Activated B cell treated with CpG ODN at 0.5 μM for 24 hours (primary cell): ENCODE measurements around the gene SYTL2. TPM values are rescaled to one million over a fixed set of nuclear protein-coding genes. Genes with fewer than 3 reads are reported as not detected.

Experiments
- ATAC-seq: fragments of 200-7000 bp; cut with Tn5 transposase; one replicate; pipeline ENCODE4 v1.10.0; 2021; ENCODE audit warnings: low read depth, mild to moderate bottlenecking, moderate library complexity
- CTCF ChIA-PET: fragments of 350-600 bp; sonication (Branson Sonifier 250); formaldehyde crosslinking; loops from one replicate; lab custom pipeline; 2021; ENCODE audit warnings: antibody characterized with exemption; lab: Charles Lee
- POLR2A ChIA-PET: fragments of 350-600 bp; sonication (Branson Sonifier 250); formaldehyde crosslinking; loops from one replicate; lab custom pipeline; 2021; ENCODE audit warnings: antibody characterized with exemption; lab: Charles Lee
- DNase-seq: peaks from one replicate; pipeline ENCODE4 v3.0.0; 2022
- H3K27ac Mint-ChIP-seq: one replicate; pipeline ENCODE4 v1.8.0; 2020; ENCODE audit warnings: mixed read lengths
- H3K27me3 Mint-ChIP-seq: one replicate; pipeline ENCODE4 v1.8.0; 2021; ENCODE audit warnings: mixed read lengths
- H3K36me3 Mint-ChIP-seq: one replicate; pipeline ENCODE4 v1.8.0; 2021; ENCODE audit warnings: low read depth, mixed read lengths
- H3K4me1 Mint-ChIP-seq: one replicate; pipeline ENCODE4 v1.8.0; 2021; ENCODE audit warnings: mixed read lengths
- H3K4me3 Mint-ChIP-seq: one replicate; pipeline ENCODE4 v1.8.0; 2020; ENCODE audit warnings: mild to moderate bottlenecking, mixed read lengths
- H3K9me3 Mint-ChIP-seq: one replicate; pipeline ENCODE4 v1.8.0; 2020; ENCODE audit warnings: mixed read lengths
- intact Hi-C: fragments of 100-400 bp; cut with micrococcal nuclease; formaldehyde crosslinking; loops from one replicate; pipeline ENCODE4 v1.15.1; 2024
- total RNA-seq: library from RNA; stranded (reverse); gene quantifications from 2 replicates; pipeline ENCODE4 v1.2.3, GENCODE V29; 2022
- TF ChIP-seq, protein P1 (sequence below): fragments of 200-600 bp; IDR thresholded peaks from one replicate; pipeline ENCODE4 v1.8.0; 2022; ENCODE audit warnings: antibody characterized with exemption, mild to moderate bottlenecking

The SYTL2 gene
- total RNA-seq, 1 donor from 2014 or later: 1.1 TPM

DNA sequence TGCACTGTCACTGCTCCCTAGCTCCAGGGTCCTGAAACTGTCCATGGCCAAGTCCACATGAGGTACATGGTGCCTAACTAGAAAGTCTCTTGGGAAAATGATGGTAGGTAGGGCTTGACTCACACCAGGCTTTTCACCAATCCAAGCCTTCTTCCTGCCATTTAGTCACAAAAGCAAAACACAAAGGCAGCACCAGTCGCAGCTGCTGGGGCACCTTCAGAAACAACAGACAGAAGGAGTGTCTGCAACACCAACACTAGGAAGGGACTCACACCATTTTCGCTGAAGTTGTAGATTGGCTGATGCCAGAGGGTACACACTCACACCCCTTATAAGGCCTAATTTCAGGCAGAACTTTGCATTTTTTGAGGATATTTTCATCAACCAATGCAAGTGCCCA lies 55.7 kb downstream of the SYTL2 start:
- ChIA-PET CTCF (no interaction called here), POLR2A (no interaction called here)
- Mint-ChIP-seq H3K36me3 (no peaks in the 10 kb centered on the region), H3K9me3 (no peaks in the 10 kb centered on the region), H3K27me3 (no peaks in the 10 kb centered on the region), H3K27ac (no peak overlapping the region), H3K4me1 (peaks cover 9% of the 10 kb centered on the region), H3K4me3 (no peak overlapping the region)
- intact Hi-C loops: no loop called here
- DNase-seq (no peak), ATAC-seq (no peak)
- TF ChIP-seq, protein P1, sequence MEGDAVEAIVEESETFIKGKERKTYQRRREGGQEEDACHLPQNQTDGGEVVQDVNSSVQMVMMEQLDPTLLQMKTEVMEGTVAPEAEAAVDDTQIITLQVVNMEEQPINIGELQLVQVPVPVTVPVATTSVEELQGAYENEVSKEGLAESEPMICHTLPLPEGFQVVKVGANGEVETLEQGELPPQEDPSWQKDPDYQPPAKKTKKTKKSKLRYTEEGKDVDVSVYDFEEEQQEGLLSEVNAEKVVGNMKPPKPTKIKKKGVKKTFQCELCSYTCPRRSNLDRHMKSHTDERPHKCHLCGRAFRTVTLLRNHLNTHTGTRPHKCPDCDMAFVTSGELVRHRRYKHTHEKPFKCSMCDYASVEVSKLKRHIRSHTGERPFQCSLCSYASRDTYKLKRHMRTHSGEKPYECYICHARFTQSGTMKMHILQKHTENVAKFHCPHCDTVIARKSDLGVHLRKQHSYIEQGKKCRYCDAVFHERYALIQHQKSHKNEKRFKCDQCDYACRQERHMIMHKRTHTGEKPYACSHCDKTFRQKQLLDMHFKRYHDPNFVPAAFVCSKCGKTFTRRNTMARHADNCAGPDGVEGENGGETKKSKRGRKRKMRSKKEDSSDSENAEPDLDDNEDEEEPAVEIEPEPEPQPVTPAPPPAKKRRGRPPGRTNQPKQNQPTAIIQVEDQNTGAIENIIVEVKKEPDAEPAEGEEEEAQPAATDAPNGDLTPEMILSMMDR: no peak

DNA sequence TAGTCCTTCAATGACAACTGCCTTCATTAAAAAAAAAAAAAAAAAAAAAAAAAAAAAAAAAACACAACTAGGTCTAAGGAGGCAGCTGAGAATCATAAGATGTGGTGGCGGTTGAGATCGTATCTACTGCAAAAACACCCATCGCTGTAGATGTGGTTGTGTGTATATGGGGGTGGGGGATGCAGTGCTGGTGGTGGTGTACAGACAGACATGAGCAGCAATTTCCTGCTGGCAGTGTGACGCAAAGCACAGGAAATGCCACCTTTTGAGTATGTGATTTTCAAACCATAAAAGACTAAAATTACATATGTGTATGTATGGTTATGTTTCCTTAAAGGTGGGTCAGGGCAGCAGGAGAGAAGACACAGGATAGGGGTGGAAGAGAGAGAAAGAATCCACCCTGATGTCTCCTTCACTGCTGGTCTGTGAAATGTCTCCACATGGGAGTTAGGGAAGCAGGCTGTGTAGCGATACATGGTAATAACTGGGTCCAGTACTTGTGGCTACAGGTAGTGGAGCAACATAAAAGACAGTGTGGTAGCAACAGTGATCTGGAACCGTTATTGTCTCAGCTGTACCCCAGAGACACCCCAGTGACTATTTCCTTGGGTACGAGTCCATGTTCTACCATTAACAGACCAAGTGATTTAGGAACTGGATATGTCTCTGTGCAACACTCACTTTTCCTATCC lies 57.9 kb downstream of the SYTL2 start:
- Mint-ChIP-seq H3K27ac (no peak overlapping the region), H3K9me3 (no peaks in the 10 kb centered on the region), H3K27me3 (no peaks in the 10 kb centered on the region), H3K36me3 (no peaks in the 10 kb centered on the region), H3K4me3 (no peak overlapping the region), H3K4me1 (peaks cover 9% of the 10 kb centered on the region)
- POLR2A ChIA-PET: no interaction called here
- intact Hi-C loops: no loop called here
- no peak for DNase-seq
- no peak for ATAC-seq
- TF ChIP-seq, protein P1: no peak
- CTCF ChIA-PET: no interaction called here

DNA sequence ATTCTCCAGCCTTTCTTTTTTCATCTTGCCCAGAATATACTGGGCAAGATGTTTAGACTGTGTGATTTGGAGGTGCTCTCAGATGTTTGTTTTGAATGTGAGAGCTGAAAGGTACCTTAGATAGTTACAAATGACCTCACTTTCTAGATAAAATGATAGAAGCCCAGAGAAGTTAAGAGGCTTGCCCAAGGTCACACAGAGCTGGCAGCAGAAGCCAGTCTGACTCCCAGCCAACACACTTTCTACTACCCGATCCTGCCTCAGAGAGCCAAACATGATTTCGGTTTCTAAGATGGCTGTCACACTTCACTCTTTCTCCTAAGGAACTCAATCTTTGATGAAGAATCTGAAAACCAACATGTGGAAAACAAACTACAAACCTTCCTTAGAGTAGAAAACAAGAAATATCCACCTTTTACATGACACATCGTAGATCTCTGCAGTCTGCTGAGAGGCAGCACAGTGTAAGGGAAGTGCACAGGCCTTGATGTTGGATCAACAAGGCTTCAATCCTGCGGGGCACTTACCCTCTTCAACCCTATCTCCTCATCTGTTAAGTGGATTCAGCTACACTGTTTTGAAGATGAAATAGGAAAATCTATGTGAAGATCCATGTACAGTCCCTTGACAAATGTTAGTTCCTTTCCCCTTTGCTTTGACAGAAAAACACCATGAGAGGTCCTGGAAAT lies 58.6 kb downstream of the SYTL2 start:
- H3K36me3 Mint-ChIP-seq: no peaks in the 10 kb centered on the region
- no peak overlapping the region for H3K27ac Mint-ChIP-seq
- peaks cover 9% of the 10 kb centered on the region for H3K4me1 Mint-ChIP-seq
- H3K4me3 Mint-ChIP-seq: no peak overlapping the region
- ChIA-PET CTCF (no interaction called here), POLR2A (no interaction called here)
- ATAC-seq (no peak), DNase-seq (no peak)
- TF ChIP-seq, protein P1: no peak
- intact Hi-C loops: no loop called here
- H3K27me3 Mint-ChIP-seq: no peaks in the 10 kb centered on the region
- no peaks in the 10 kb centered on the region for H3K9me3 Mint-ChIP-seq

DNA sequence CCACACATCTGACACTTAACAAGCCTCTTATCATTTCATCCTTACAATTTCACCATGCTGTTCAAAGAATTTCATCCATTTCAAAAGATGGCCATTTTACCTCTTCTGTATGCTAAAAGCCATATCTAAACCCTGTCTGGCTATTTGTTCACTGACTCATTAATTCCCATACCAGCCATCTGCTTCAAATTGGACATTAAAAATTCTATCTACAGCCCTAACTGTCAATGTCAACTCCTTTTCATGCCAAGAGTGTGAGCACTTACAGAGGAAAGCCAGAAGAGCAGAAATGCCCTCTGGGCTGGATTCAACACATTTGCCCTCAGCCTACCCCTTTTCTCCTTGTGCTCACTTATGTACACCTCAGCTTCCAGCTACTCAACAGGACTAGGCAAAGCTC lies 59.2 kb downstream of the SYTL2 start:
- no peaks in the 10 kb centered on the region for H3K36me3 Mint-ChIP-seq
- no peak overlapping the region for H3K27ac Mint-ChIP-seq
- no peak for DNase-seq
- no peaks in the 10 kb centered on the region for H3K9me3 Mint-ChIP-seq
- TF ChIP-seq, protein P1: no peak
- intact Hi-C loops: no loop called here
- ChIA-PET POLR2A (no interaction called here), CTCF (no interaction called here)
- H3K27me3 Mint-ChIP-seq: no peaks in the 10 kb centered on the region
- no peak for ATAC-seq
- H3K4me3 Mint-ChIP-seq: no peak overlapping the region
- H3K4me1 Mint-ChIP-seq: peaks cover 9% of the 10 kb centered on the region

DNA sequence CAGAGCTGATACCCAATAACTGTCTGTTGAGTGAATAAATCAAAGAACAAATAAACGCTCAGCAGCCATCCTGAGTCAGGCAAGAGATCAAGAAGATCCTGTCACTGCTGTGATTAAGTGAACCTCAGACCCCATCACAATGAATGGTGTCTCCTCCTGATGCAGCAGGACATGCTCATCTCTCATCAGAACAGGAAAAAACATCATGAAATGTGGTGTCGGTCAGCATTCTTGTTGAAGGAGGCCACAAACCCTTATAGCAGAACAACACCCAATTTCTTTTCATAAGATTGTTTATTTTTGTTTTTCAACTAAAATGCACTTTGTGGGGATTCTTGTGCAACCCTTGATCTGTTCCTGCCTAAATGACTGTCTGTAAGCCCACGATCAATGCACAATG lies 60.3 kb downstream of the SYTL2 start:
- ChIA-PET CTCF (no interaction called here), POLR2A (no interaction called here)
- Mint-ChIP-seq H3K36me3 (no peaks in the 10 kb centered on the region), H3K4me1 (peaks cover 9% of the 10 kb centered on the region), H3K27me3 (no peaks in the 10 kb centered on the region), H3K27ac (no peak overlapping the region), H3K4me3 (no peak overlapping the region), H3K9me3 (no peaks in the 10 kb centered on the region)
- TF ChIP-seq, protein P1: no peak
- ATAC-seq (no peak), DNase-seq (no peak)
- intact Hi-C loops: no loop called here
